ENCODE measurements around the gene KSR1. TPM values are rescaled to one million over a fixed set of nuclear protein-coding genes. Genes with fewer than 3 reads are reported as not detected.

Gene KSR1
- total RNA-seq, 1 donor from 2014 or later = 114 TPM

DNA sequence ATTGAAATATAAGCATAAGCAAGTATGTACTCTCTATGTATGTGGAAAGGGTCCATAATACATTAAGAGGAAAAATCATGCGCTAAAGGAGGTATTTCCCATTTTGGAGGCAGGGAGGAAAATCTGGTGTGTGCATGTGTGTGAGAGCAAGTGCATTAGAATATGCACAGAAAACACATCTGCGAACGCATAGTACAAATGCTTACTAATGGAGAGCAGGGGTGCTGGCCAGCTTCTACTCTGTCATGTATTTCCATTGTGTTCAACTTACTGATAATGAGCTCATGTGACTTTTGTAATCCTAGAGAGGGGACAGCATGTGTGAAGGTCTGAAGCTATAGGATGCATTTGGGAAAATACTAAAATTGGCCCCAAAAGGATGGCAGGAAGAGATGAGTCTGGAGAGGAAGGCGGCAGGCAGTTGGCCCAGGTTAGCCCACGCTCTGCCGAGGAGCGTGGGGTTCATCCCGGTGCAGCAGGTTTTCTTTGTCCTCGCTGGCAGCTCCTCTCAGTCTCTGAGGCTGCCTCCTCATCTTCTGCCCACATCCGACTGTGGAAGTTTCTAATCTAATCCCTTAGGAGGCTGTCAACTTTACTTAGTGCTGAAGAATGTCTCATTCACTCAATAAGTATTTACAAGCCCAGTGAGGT is 17.8 kb upstream of the KSR1 start:
- POLR2A ChIA-PET = no interaction called here
- no peaks in the 10 kb centered on the region for H3K9me3 Mint-ChIP-seq

DNA sequence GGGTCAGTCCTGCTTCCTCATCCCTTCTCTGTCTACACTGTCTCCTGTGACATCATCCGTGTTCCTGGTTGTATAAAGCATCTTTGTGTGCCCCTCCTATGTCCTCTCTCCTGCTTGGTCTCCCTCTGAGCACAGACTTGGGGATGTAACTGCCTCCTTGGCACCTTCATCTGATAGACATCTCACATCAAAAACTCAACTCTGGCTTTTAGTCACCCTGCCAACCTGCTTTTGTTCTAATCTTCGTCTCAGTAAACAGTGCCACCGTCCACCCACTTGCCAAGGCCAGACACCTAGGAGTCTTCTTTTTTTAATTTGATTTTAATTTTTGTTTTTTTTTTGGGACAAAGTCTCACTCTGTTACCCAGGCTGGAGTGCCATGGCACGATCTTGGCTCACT is 16.9 kb upstream of the KSR1 start:
- no peaks in the 10 kb centered on the region for H3K4me1 Mint-ChIP-seq
- H3K9me3 Mint-ChIP-seq = no peaks in the 10 kb centered on the region
- ATAC-seq (ENCODE audit: low read depth) (no peak), DNase-seq (no peak)
- H3K4me3 Mint-ChIP-seq = no peak overlapping the region
- TF ChIP-seq, protein P1, sequence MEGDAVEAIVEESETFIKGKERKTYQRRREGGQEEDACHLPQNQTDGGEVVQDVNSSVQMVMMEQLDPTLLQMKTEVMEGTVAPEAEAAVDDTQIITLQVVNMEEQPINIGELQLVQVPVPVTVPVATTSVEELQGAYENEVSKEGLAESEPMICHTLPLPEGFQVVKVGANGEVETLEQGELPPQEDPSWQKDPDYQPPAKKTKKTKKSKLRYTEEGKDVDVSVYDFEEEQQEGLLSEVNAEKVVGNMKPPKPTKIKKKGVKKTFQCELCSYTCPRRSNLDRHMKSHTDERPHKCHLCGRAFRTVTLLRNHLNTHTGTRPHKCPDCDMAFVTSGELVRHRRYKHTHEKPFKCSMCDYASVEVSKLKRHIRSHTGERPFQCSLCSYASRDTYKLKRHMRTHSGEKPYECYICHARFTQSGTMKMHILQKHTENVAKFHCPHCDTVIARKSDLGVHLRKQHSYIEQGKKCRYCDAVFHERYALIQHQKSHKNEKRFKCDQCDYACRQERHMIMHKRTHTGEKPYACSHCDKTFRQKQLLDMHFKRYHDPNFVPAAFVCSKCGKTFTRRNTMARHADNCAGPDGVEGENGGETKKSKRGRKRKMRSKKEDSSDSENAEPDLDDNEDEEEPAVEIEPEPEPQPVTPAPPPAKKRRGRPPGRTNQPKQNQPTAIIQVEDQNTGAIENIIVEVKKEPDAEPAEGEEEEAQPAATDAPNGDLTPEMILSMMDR (IDR thresholded peaks at IDR 0.05) = no peak
- intact Hi-C loops (cut with micrococcal nuclease) = no loop called here
- H3K27ac Mint-ChIP-seq = no peak overlapping the region
- H3K36me3 Mint-ChIP-seq (ENCODE audit: low read depth) = no peaks in the 10 kb centered on the region
- CTCF ChIA-PET = no interaction called here
- POLR2A ChIA-PET = no interaction called here
- peaks cover 2% of the 10 kb centered on the region for H3K27me3 Mint-ChIP-seq

More for the DNA sequence above, 17.8 kb upstream of the KSR1 start:
- H3K4me1 Mint-ChIP-seq = no peaks in the 10 kb centered on the region
- TF ChIP-seq, protein P1 (IDR thresholded peaks at IDR 0.05) = no peak
- intact Hi-C loops (cut with micrococcal nuclease) = no loop called here
- ATAC-seq (ENCODE audit: low read depth) (no peak), DNase-seq (no peak)
- no peaks in the 10 kb centered on the region for H3K36me3 Mint-ChIP-seq (ENCODE audit: low read depth)
- H3K27me3 Mint-ChIP-seq = no peaks in the 10 kb centered on the region
- H3K27ac Mint-ChIP-seq = no peak overlapping the region
- H3K4me3 Mint-ChIP-seq = no peak overlapping the region
- CTCF ChIA-PET = no interaction called here

DNA sequence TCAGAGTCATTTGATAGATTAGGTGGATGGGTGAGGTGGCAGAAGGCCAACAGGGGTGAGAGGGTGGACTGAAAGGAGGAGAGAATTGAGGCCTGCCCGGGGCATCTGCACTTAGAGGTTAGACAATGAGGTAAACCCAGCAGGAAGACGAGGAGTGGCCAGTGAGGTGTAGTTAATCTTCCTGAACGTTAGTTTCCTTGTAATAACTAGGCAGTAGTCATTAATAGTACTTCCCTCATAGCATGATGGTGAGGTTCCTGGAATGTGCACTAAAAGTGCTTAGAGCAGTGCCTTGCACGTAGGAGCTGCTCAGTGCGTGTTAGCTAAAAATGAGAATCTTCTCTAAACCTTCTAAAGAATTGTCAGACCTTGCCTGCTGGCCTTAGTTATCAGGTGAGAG is 13.5 kb upstream of the KSR1 start:
- no peak for ATAC-seq (ENCODE audit: low read depth)
- CTCF ChIA-PET = interaction anchor here (1.3 kb wide), 1 partner anchor 133 kb away, joined by 3 read pairs; no protein-coding TSS in a partner anchor
- DNase-seq = no peak

DNA sequence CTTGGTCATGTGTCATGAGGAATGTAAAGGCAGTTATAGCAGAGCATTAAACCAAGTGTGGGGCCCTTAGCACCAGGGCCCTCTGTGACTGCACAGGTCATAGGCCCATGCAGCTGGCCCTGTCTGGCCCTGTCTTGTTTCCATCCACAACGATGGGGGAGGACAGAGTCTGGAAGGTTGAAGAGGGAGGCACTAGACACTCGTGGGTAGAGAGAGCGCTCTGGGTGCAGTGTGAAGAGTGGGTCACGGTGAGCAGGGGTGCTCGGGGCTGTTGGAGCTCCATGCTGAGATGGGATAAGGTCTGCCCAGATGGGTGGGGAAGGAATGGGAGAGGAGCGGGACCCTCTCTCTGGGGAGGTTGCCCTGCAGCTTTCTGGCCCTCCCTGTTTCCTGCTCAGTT is 12.8 kb upstream of the KSR1 start:
- Mint-ChIP-seq H3K9me3 (no peaks in the 10 kb centered on the region), H3K4me3 (no peak overlapping the region), H3K27me3 (peaks cover 8% of the 10 kb centered on the region), H3K4me1 (no peaks in the 10 kb centered on the region), H3K36me3 (ENCODE audit: low read depth) (no peaks in the 10 kb centered on the region), H3K27ac (no peak overlapping the region)
- ATAC-seq (ENCODE audit: low read depth) = no peak
- TF ChIP-seq, protein P1 (IDR thresholded peaks at IDR 0.05) = no peak
- intact Hi-C loops (cut with micrococcal nuclease) = no loop called here
- no peak for DNase-seq
- ChIA-PET POLR2A (no interaction called here), CTCF (interaction anchor here (1.3 kb wide), 1 partner anchor 132 kb away, joined by 3 read pairs; no protein-coding TSS in a partner anchor)

More for the DNA sequence above, 13.5 kb upstream of the KSR1 start:
- intact Hi-C loops (cut with micrococcal nuclease) = no loop called here
- POLR2A ChIA-PET = no interaction called here
- H3K27ac Mint-ChIP-seq = no peak overlapping the region
- H3K36me3 Mint-ChIP-seq (ENCODE audit: low read depth) = no peaks in the 10 kb centered on the region
- no peak overlapping the region for H3K4me3 Mint-ChIP-seq
- TF ChIP-seq, protein P1 (IDR thresholded peaks at IDR 0.05) = no peak
- no peaks in the 10 kb centered on the region for H3K9me3 Mint-ChIP-seq
- peaks cover 8% of the 10 kb centered on the region for H3K27me3 Mint-ChIP-seq
- H3K4me1 Mint-ChIP-seq = no peaks in the 10 kb centered on the region

DNA sequence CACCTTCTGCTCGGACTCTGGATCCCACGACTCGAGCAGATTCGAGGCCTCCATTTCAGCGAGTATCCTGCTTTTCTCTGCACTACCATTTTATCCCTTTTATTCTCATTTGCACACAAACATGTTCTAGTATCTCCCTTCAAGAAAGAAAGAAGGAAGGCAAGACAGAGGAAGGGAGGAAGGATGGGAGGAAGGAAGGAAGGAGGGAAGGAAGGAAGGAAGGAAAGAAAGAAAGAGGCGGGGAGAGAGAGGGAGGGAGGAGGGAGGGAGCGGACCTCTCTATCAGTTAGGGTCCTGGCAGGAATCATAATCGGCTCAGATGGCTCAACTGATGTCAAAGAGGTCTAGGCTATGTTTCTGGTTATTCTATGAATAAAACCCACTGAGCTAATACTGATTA is 10.3 kb upstream of the KSR1 start:
- ATAC-seq (ENCODE audit: low read depth) (no peak), DNase-seq (no peak)
- Mint-ChIP-seq H3K27me3 (peaks cover 8% of the 10 kb centered on the region), H3K36me3 (ENCODE audit: low read depth) (no peaks in the 10 kb centered on the region), H3K9me3 (no peaks in the 10 kb centered on the region), H3K27ac (no peak overlapping the region), H3K4me1 (no peaks in the 10 kb centered on the region), H3K4me3 (no peak overlapping the region)
- TF ChIP-seq, protein P1 (IDR thresholded peaks at IDR 0.05) = no peak
- intact Hi-C loops (cut with micrococcal nuclease) = no loop called here
- POLR2A ChIA-PET = no interaction called here
- CTCF ChIA-PET = interaction anchor here (1.0 kb wide), 1 partner anchor 153 kb away, joined by 3 read pairs; no protein-coding TSS in a partner anchor
